Suppressor macrophage (primary cell): ENCODE results near the gene APP.
"Not testable (repeated sequence)": the region's sequence is repeated elsewhere in the genome, so short reads cannot be mapped to it uniquely, and the experiment has no call there.

ENCODE experiments used
- DNase-seq, 4 experiments: peaks; one replicate each; pipeline ENCODE4 v3.0.0-alpha.2; 2020 to 2022

APP gene

DNA sequence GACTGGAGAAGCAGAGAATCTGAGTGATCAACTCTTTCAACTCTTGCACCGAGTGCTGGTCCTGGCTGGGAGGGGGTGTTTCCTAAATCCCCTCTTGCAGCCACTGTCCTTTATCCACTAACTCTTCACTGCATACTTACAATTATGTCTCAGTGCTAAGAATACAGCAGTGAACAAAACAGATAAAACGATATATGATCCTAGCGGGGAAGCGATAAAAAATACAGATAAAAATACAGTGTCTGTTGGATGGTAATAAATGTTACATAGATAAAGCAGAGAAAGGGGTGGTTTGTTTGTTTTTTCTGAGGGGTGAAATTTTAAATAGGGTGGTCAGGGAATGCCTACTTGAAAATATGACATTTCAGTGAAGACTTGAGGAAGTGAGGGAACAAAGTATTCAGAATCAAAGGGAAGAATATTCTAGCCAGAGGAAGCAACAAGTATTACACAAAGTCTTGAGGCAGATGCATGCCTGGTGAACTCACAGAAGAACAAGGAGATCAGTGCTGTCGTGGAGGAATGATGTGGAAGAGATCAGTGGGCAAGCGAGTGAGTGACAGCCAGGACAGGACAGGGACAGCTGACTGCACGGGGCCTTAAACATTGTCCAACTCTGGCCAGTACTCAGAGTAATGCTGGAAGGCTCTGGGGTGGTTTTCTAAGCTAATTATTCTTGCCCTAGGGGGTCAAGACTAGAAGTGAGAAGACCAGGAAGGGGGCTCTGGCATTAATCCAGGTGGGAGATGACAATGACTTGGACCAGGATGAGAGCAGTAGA, 110.0 kb downstream of the APP start:
- peak in 3 of 4 experiments; percentile 23 to 28 (median 25) for DNase-seq

GRCh38 chr21:26057477-26058170, 112.9 kb downstream of the APP start:
- DNase-seq = no peak

- no peak for DNase-seq
Measured at GRCh38 chr21:26055841-26056264, 114.7 kb downstream of the APP start.

DNA sequence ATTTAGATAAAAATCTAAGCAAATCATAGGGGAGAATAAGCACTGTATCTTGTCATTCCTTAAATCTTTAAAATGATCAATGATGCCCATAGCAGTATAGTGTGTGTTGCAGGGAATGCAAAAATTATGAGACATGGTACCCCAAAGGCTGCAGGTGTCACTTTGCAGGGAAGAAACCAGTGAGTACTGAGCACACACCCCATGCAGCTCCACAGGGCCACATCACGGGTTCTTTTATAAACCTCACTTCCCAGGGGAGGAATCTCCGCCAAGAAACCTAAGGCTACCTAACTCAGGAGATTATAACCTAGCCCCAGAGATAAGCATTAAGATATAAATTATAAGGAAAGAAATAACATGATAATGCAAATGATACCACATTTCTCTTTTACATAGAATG, 115.6 kb downstream of the APP start:
- DNase-seq = no peak

DNA sequence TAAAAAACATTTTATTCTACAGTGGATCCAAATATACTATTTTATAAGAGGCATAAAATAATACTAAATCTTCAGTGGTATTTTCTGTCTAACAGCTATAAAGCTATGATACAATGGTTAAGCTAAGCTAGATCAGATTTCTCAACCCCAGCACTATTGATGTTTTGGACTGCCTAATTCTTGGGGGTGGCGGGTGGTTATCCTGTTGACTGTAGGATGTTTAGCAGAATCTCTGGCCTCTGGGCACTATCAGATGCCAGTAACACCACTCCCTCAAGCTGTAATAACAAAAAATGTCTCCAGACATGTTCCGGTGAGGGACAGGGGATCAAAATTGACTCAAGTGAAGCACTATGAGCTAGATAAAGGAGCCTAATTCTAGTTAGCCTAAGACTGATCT, 118.5 kb downstream of the APP start:
- no peak for DNase-seq

GRCh38 chr21:26050857-26051256, 119.7 kb downstream of the APP start:
- no peak for DNase-seq

DNA sequence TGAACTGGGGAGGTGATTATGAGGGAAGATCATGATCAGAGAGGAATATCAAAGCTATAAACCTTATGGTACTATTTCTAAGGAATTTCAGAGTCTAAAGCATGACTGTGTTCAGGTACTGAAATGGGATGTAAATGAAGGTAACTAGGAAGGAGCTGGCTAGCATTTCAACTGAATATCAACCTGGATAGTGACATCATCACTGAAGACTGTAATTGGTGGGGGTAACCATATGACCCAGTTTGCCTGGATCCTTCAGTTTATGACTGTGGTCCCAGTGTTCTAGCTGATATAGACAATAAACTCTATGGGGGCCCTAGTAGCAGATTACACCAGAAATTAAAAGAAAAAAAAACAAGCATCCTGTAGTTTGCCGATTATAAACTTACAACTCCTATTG, 120.8 kb downstream of the APP start:
- DNase-seq = no peak

- DNase-seq = no peak
Measured at GRCh38 chr21:26047279-26047967, 123.1 kb downstream of the APP start.

- no peak for DNase-seq
Measured at GRCh38 chr21:26043891-26044290, 126.7 kb downstream of the APP start.

- no peak for DNase-seq
Measured at GRCh38 chr21:26042181-26042876, 128.2 kb downstream of the APP start.

DNA sequence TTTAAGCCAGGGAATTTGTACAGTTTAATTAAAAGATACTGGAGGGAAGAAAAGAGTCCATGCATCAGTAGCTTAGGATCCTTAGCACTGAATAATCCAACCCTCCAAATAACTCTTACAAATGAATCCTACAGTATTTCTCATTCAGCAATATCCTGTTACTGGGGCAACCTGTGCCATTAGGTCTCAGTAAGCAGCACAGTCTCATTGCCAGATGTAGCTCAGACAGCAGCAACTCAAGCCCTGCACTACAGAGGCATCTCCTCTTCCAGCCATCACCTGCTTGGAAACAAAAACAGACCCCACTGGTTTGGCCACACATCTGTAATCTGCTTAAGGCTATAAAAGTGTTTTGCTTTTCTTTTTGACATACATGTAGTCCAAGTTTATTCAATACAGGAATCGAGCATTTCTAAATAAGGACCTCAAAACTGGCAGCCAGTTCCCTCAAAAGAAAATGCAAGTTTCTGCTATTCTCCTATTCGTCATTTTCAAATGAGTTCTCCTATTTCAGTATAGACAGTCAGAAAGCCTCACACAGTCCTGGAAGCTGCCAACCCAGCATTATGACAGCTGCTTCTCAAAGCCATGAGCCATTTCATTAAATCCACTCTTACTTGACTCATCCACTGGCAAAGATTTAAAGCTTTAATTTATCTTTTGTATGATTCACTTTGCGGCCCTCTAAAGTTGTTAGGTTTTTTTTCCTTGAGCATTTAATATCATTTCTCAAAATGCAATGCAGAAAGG, 129.0 kb downstream of the APP start:
- DNase-seq = peak in 1 of 4 experiments; percentile 4

- no peak for DNase-seq
Measured at GRCh38 chr21:26036916-26037315, 133.7 kb downstream of the APP start.

GRCh38 chr21:26032263-26032662, 138.3 kb downstream of the APP start:
- no peak for DNase-seq

- no peak for DNase-seq
Measured at GRCh38 chr21:26028183-26028582, 142.4 kb downstream of the APP start.

DNA sequence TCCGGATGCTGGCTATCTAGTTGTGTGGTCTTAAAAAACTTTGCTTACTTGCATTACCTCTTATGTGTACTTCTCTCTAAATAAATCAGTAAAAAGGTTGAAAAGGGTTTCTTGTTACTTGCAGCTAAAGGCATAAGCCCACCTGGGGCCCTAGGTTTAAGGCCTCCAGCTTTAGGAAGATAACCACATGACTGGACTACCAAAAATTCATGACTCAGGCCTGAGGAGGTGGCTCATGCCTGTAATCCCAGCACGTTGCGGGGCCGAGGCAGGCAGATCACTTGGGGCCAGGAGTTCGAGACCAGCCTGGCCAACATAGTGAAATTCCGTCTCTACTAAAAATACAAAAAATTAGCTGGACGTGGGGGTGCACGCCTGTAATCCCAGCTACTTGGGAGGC, 142.9 kb downstream of the APP start:
- DNase-seq = no peak

- no peak for DNase-seq
Measured at GRCh38 chr21:26025536-26026512, 144.7 kb downstream of the APP start.

- not testable (repeated sequence) for DNase-seq
Measured at GRCh38 chr21:26023406-26023805, 147.2 kb downstream of the APP start.

- not testable (repeated sequence) for DNase-seq
Measured at GRCh38 chr21:26022598-26023337, 147.8 kb downstream of the APP start.

GRCh38 chr21:26020510-26020909, 150.1 kb downstream of the APP start:
- no peak for DNase-seq

GRCh38 chr21:26020081-26020480, 150.5 kb downstream of the APP start:
- no peak for DNase-seq
